Esophagus squamous epithelium (tissue), 5 donors: Measurements from ENCODE around the gene BCL7C. TPM values are rescaled to one million over a fixed set of nuclear protein-coding genes. Genes with fewer than 3 reads are reported as not detected.

Source experiments
- DNase-seq: peaks from one replicate; lab custom pipeline; 2025; lab: John Stamatoyannopoulos, UW
- H3K27ac ChIP-seq, 4 donors: fragments of 200-600 bp; sonication (generic); one replicate each; pipeline ENCODE4 v1.5.1; 2016 to 2019; ENCODE audit warnings: mild to moderate bottlenecking in 1 of 4
- H3K27me3 ChIP-seq, 4 donors: fragments of 200-600 bp; sonication (generic); 1 replicate in 3 of 4; 2 replicates in 1 of 4; pipeline versions ENCODE4 v1.5.1 to v1.6.0; 2017 to 2021; ENCODE audit warnings: antibody characterized with exemption in 1 of 4
- H3K36me3 ChIP-seq, 3 donors: fragments of 200-600 bp; sonication (generic); one replicate each; pipeline ENCODE4 v1.5.1; 2016 to 2019
- H3K4me1 ChIP-seq, 3 donors: fragments of 200-600 bp; sonication (generic); one replicate each; pipeline ENCODE4 v1.5.1; 2017 to 2019
- H3K4me3 ChIP-seq, 4 donors: fragments of 200-600 bp; sonication (generic); 1 replicate in 3 of 4; 2 replicates in 1 of 4; pipeline ENCODE4 v1.5.1; 2016 to 2019; ENCODE audit warnings: mild to moderate bottlenecking in 2 of 4, moderate library complexity in 1 of 4
- H3K9me3 ChIP-seq, 3 donors: fragments of 200-600 bp; sonication (generic); one replicate each; pipeline ENCODE4 v1.5.1; 2016 to 2019
- POLR2A ChIP-seq, 4 donors: fragments of 450-650 bp; IDR thresholded peaks; one replicate each; pipeline ENCODE4 v1.6.1; 2017; ENCODE audit warnings: antibody characterized with exemption in 4 of 4, mild to moderate bottlenecking in 4 of 4, moderate library complexity in 3 of 4
- WGBS, 2 donors: methylation state at CpG; one replicate each; pipeline ENCODE4 v1.1.5; 2018; 5-methylcytosine and 5-hydroxymethylcytosine counted together
- intact Hi-C: fragments of 100-400 bp; cut with DNase I; formaldehyde crosslinking; loops from one replicate; pipeline ENCODE4 v1.15.0; 2022
- total RNA-seq, 4 donors: library from RNA; depleted of rRNA; stranded (reverse); fragments of >200 nt; gene quantifications; one replicate each; pipeline ENCODE4 v1.1.0, GENCODE V29; 2016
- TF ChIP-seq, protein P1 (sequence below), 6 experiments: fragments of 450-650 bp in 4 of 6; fragments of 200-600 bp in 2 of 6; sonication (generic) in 2 of 6; IDR thresholded peaks; one replicate each; pipeline ENCODE4 v1.5.1; 2016 to 2019; ENCODE audit warnings: antibody characterized with exemption in 6 of 6, mild to moderate bottlenecking in 4 of 6, moderate library complexity in 4 of 6
- donor health status: DM: yes; HTN: yes; CAD: no.

Gene BCL7C
- total RNA-seq, 4 donors from 2014 or later = 16.2 to 41.4 (median 25.8) TPM

DNA sequence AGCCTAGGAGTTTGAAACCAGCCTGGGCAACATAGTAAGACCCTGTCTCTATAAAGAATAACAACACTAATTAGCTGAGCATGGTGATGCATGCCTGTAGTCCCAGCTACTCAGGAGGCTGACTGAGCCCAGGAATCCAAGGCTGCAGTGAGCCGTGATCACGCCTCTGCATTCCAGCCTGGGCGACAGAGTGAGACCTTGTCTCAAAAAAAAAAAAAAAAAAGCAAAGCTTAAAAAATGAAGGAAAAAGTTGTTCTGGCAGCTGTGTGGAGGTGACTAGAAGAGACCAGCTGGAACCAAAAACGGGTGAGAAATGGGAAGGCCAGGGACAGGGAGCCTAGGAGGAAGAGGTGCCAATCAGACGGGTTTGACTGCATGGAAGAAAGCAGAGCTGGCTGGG is 4.2 kb downstream of the BCL7C start:
- Histone ChIP-seq H3K27ac (no peak overlapping the region), H3K36me3 (peaks cover 0 to 76% (median 11%) of the 10 kb centered on the region in 3 donors), H3K9me3 (no peaks in the 10 kb centered on the region), H3K4me1 (peaks cover 17 to 25% (median 20%) of the 10 kb centered on the region in 3 donors), H3K27me3 (no peaks in the 10 kb centered on the region), H3K4me3 (no peak overlapping the region)
- no peak for DNase-seq
- intact Hi-C loops = no loop called here
- TF ChIP-seq, protein P1, sequence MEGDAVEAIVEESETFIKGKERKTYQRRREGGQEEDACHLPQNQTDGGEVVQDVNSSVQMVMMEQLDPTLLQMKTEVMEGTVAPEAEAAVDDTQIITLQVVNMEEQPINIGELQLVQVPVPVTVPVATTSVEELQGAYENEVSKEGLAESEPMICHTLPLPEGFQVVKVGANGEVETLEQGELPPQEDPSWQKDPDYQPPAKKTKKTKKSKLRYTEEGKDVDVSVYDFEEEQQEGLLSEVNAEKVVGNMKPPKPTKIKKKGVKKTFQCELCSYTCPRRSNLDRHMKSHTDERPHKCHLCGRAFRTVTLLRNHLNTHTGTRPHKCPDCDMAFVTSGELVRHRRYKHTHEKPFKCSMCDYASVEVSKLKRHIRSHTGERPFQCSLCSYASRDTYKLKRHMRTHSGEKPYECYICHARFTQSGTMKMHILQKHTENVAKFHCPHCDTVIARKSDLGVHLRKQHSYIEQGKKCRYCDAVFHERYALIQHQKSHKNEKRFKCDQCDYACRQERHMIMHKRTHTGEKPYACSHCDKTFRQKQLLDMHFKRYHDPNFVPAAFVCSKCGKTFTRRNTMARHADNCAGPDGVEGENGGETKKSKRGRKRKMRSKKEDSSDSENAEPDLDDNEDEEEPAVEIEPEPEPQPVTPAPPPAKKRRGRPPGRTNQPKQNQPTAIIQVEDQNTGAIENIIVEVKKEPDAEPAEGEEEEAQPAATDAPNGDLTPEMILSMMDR (IDR thresholded peaks at IDR 0.05) = no peak
- no peak for TF ChIP-seq POLR2A (IDR thresholded peaks at IDR 0.05)
- WGBS, 2 donors = 54 to 85% methylated on average over 4 to 5 of the region's 5 CpGs

DNA sequence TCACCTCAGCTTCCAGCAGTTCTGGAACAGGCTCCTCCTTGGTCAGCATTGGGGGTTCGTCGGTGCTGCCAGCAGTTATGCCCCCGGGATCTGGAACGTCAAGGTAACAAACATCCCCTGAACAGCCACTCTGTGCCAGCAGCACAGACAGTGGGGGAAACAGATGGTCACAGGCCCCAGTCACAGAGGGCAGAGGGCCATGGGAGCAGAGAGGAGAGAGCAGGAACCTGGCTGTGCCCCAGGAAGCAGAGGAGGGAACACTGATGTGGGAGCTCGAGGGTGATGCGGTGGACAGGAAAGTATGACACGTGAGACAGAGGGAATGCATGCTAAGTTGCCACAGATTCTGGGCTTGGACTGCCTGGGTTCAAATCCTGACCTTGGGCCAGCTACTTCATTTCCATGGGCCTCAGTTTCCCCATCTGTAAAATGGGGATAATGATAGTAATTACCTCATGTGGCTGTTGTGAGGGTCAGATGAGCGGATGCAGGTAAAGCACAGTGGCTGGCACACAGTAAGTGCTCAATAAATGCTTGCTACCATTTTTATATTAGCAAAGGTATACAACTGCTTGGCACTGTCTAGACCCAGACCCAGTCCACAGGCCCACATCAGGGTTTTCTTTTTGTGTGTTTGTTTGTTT is 4.9 kb downstream of the BCL7C start:
- no peak overlapping the region for H3K4me3 ChIP-seq
- DNase-seq = no peak
- H3K4me1 ChIP-seq = peaks cover 11 to 18% (median 13%) of the 10 kb centered on the region in 3 donors
- WGBS, 2 donors = 77 to 89% methylated on average over 5 to 6 of the region's 8 CpGs
- TF ChIP-seq POLR2A (IDR thresholded peaks at IDR 0.05) = no peak
- TF ChIP-seq, protein P1 (IDR thresholded peaks at IDR 0.05) = no peak
- no peak overlapping the region for H3K27ac ChIP-seq
- no peaks in the 10 kb centered on the region for H3K27me3 ChIP-seq
- peaks cover 0 to 84% (median 11%) of the 10 kb centered on the region in 3 donors for H3K36me3 ChIP-seq
- no peaks in the 10 kb centered on the region for H3K9me3 ChIP-seq
- intact Hi-C loops = no loop called here

DNA sequence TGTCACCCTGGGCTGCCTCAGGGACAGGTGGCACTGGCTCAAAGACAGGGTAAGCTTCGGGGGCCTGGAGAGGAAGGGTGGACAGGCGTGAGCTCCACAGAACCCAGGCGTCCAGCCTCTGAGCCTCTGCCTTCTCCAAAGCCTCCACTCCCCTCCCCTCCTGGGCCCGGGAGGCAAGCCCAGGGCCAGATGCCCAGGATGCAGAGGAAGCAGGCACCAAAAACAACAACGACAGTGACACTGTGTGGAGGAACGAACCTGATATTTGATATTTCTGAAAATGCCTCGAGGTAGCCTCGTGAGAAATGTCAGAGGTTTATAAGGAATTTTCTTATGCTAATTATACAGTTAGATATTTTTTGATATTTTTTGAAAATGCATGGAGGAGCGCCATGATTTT is 6.0 kb downstream of the BCL7C start:
- 79 to 81% methylated on average over 6 to 9 of the region's 9 CpGs for WGBS, 2 donors
- H3K36me3 ChIP-seq = peaks cover 0 to 92% (median 11%) of the 10 kb centered on the region in 3 donors
- intact Hi-C loops = no loop called here

DNA sequence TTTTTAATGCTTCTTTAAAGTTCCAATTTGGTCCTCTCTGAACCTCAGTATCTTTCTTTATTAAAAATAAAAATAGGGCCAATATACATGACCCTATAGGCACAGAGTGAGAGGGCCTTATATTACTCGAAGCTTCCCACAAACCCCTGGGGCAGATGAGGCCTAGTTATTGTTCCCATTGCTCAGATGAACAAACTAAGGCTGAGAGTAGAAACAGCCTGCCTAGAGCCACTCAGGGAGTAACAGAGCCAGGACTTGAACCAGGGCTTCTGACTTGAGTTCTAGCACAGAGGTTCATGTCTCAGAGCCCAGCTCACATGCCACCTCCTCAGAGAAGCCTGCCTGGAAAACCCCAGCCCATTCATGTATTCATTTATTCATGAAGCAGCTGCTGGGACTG is 7.7 kb downstream of the BCL7C start:
- TF ChIP-seq POLR2A (IDR thresholded peaks at IDR 0.05) = no peak
- TF ChIP-seq, protein P1 (IDR thresholded peaks at IDR 0.05) = no peak
- no peak overlapping the region for H3K4me3 ChIP-seq
- H3K27ac ChIP-seq = no peak overlapping the region
- 75 to 90% methylated on average over 1 of the region's 1 CpG for WGBS, 2 donors
- H3K27me3 ChIP-seq = no peaks in the 10 kb centered on the region
- H3K4me1 ChIP-seq = peaks cover 0 to 3% (median 0%) of the 10 kb centered on the region in 3 donors
- no peak for DNase-seq
- intact Hi-C loops = no loop called here
- H3K9me3 ChIP-seq = no peaks in the 10 kb centered on the region
- peaks cover 0 to 94% (median 7%) of the 10 kb centered on the region in 3 donors for H3K36me3 ChIP-seq

More for the DNA sequence above, 6.0 kb downstream of the BCL7C start:
- H3K27ac ChIP-seq = no peak overlapping the region
- no peaks in the 10 kb centered on the region for H3K27me3 ChIP-seq
- H3K4me3 ChIP-seq = no peak overlapping the region
- H3K4me1 ChIP-seq = peaks cover 7 to 11% (median 7%) of the 10 kb centered on the region in 3 donors
- TF ChIP-seq, protein P1 (IDR thresholded peaks at IDR 0.05) = no peak
- no peak for TF ChIP-seq POLR2A (IDR thresholded peaks at IDR 0.05)
- no peaks in the 10 kb centered on the region for H3K9me3 ChIP-seq
- no peak for DNase-seq

DNA sequence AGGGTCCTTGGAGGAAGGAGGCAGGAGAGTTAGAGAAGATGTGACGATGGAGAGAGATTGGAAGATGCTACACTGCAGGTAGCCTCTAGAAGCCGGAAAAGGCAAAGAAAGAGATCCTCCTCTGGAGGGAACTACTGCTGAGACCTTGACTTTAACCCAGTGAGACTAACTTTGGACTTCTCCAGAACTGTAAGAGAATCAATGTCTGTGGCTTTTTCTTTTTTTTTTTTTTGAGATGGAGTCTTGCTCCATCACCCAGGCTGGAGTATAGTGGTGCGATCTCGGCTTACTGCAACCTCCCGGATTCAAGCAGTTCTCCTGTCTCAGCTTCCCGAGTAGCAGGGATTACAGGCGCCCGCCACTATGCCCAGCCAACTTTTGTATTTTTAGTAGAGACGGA is 8.7 kb downstream of the BCL7C start:
- peaks cover 0 to 92% (median 7%) of the 10 kb centered on the region in 3 donors for H3K36me3 ChIP-seq
- WGBS, 2 donors = 91 to 95% methylated on average over 9 of the region's 9 CpGs
- DNase-seq = no peak

More for the DNA sequence above, 8.7 kb downstream of the BCL7C start:
- Histone ChIP-seq H3K4me1 (peaks cover 0 to 3% (median 0%) of the 10 kb centered on the region in 3 donors), H3K4me3 (no peak overlapping the region), H3K9me3 (no peaks in the 10 kb centered on the region), H3K27ac (no peak overlapping the region), H3K27me3 (no peaks in the 10 kb centered on the region)
- intact Hi-C loops = no loop called here
- TF ChIP-seq, protein P1 (IDR thresholded peaks at IDR 0.05) = no peak
- no peak for TF ChIP-seq POLR2A (IDR thresholded peaks at IDR 0.05)
